ENCODE measurements around the gene ASB8. TPM values are rescaled to one million over a fixed set of nuclear protein-coding genes. Genes with fewer than 3 reads are reported as not detected.
"Not testable (repeated sequence)": the region's sequence is repeated elsewhere in the genome, so short reads cannot be mapped to it uniquely, and the experiment has no call there.

The ASB8 gene
- total RNA-seq, 2 donors from 2014 or later = 37.0 to 39.5 TPM

DNA sequence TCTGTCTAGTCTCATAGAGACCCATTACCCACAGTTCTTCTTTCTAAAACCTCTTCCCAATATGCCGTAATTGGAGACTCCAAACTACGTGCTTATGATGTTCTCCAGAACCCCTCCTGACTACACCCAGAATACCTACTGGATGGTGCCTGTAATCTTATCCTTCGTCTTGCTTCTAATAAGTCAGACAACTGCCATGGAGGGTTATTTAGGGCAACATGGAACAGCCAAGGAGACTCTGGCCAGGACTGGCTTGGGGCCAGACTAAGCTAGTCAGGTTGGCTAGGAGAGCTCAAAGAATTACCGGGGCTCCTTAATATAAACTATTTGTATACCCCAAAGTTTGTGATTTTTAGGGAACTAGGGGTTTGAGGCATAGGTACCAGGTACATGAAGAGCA, 31.3 kb downstream of the ASB8 start:
- H3K9ac ChIP-seq (ENCODE audit: low read depth in 2 of 2, low read length in 2 of 2) = no peak overlapping the region
- H3K27me3 ChIP-seq = no peaks in the 10 kb centered on the region
- TF ChIP-seq, protein P1, sequence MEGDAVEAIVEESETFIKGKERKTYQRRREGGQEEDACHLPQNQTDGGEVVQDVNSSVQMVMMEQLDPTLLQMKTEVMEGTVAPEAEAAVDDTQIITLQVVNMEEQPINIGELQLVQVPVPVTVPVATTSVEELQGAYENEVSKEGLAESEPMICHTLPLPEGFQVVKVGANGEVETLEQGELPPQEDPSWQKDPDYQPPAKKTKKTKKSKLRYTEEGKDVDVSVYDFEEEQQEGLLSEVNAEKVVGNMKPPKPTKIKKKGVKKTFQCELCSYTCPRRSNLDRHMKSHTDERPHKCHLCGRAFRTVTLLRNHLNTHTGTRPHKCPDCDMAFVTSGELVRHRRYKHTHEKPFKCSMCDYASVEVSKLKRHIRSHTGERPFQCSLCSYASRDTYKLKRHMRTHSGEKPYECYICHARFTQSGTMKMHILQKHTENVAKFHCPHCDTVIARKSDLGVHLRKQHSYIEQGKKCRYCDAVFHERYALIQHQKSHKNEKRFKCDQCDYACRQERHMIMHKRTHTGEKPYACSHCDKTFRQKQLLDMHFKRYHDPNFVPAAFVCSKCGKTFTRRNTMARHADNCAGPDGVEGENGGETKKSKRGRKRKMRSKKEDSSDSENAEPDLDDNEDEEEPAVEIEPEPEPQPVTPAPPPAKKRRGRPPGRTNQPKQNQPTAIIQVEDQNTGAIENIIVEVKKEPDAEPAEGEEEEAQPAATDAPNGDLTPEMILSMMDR (IDR thresholded peaks at IDR 0.05) = no peak
- DNase-seq = no peak
- H3K27ac ChIP-seq = no peak overlapping the region
- intact Hi-C loops (cut with DNase I) = no loop called here
- no peaks in the 10 kb centered on the region for H3K9me3 ChIP-seq
- H3K4me3 ChIP-seq = no peak overlapping the region
- H3K4me1 ChIP-seq = no peaks in the 10 kb centered on the region
- no peaks in the 10 kb centered on the region for H3K36me3 ChIP-seq

DNA sequence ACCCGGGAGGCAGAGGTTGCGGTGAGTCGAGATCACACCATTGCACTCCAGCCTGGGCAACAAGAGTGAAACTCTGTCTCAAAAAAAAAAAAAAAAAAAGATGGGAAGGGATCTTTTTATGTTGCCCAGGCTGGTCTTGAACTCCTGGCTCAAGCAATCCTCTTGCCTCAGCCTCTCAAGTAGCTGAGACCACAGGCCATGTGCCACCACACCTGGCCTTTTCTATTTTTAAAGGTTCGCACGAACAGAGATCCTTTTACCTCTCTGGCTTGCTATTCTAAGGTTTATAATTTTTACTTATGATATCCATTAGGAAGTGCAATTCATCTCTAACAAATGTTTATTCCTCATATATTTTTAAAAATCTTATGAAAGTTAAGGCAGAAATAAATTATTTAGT, 31.8 kb downstream of the ASB8 start:
- DNase-seq; H3K27me3 ChIP-seq; H3K4me1 ChIP-seq; intact Hi-C loops (cut with DNase I); H3K9me3 ChIP-seq; H3K36me3 ChIP-seq; H3K4me3 ChIP-seq; H3K27ac ChIP-seq; H3K9ac ChIP-seq (ENCODE audit: low read depth in 2 of 2, low read length in 2 of 2): not testable (repeated sequence)

DNA sequence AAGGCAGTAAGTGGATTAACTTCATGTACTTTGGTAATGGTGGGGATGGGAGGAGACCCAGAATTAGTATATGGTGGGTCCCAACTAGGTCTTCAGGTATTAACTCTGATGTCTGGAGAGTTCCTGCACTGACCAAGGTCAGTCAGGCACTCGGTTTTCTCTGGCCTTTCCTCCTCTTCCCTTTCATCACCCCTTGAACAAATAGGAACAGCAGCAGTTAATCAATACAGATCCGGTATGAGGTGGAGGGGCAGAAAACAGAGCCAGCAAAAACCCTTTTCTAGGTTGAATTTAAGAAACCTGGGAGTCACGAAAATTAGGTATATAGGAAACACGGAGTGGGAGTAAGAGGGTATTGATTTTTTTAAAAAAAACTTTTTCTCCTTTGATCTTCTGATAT, 34.1 kb downstream of the ASB8 start:
- Histone ChIP-seq H3K9ac (ENCODE audit: low read depth in 2 of 2, low read length in 2 of 2) (no peak overlapping the region), H3K27ac (no peak overlapping the region), H3K4me1 (peaks cover 4% of the 10 kb centered on the region), H3K27me3 (no peaks in the 10 kb centered on the region), H3K36me3 (no peaks in the 10 kb centered on the region), H3K9me3 (no peaks in the 10 kb centered on the region), H3K4me3 (no peak overlapping the region)
- no peak for DNase-seq
- TF ChIP-seq, protein P1 (IDR thresholded peaks at IDR 0.05) = no peak
- intact Hi-C loops (cut with DNase I) = no loop called here

DNA sequence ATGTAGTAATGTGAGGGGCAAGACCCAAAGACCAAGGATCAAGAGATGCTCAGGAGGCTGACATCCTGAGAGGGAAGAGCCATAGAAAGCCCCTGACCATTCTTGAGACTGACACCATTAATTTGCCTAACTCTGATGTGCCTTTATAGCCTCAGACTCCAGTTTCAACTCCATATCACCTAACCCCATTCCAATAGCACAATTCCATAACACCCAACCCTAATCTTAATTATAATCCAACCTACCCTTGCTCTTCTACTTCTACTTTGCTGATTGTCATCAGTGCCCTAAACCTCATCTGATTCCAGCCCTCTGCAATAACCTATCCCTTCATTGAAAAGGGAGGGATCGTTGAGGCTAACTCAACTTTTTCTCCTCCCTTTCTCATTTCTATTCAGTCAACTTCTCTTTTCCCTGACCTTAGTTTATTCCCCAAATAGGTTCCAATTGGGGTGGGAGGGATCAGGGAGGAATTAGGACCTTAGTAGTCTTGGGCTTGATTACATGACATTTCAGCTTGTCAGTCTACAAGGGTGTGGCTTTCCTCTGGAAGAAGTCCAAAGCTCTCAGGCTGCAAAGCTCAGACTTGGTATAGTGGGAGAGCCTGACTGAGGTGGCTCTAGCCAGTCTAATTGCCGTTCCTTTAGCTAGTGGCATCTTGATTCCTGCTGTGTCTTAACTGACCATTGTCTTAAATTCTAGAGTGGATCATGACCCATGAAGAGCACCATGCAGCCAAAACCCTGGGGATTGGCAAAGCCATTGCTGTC, 35.1 kb downstream of the ASB8 start:
- Histone ChIP-seq H3K4me3 (no peak overlapping the region), H3K9ac (ENCODE audit: low read depth in 2 of 2, low read length in 2 of 2) (no peak overlapping the region), H3K9me3 (no peaks in the 10 kb centered on the region), H3K27me3 (no peaks in the 10 kb centered on the region), H3K4me1 (peaks cover 4% of the 10 kb centered on the region), H3K27ac (no peak overlapping the region), H3K36me3 (no peaks in the 10 kb centered on the region)
- intact Hi-C loops (cut with DNase I) = no loop called here
- TF ChIP-seq, protein P1 (IDR thresholded peaks at IDR 0.05) = no peak
- DNase-seq = peak; percentile 47

DNA sequence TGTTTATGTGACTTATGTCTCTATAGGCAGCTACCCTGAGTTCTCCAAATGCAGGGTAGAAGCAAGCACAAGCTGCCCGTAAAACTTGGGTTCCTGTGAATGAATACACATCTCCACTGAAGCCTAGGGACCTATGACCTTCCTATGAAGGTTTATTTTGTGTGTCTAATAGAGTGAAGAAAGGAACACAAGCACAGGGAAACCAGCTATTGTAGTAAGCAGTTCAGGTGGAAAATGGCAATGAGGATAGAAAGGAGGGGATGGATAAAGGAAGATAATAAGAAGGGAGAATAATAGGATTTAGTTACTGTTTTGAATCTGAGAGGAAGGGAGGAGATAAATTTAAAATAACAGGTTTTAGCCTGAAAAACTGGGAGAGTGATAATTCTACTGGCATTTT, 35.8 kb downstream of the ASB8 start:
- Histone ChIP-seq H3K9me3 (no peaks in the 10 kb centered on the region), H3K27ac (no peak overlapping the region), H3K36me3 (no peaks in the 10 kb centered on the region), H3K27me3 (no peaks in the 10 kb centered on the region), H3K4me3 (no peak overlapping the region), H3K4me1 (peaks cover 4% of the 10 kb centered on the region), H3K9ac (ENCODE audit: low read depth in 2 of 2, low read length in 2 of 2) (no peak overlapping the region)
- no peak for DNase-seq
- intact Hi-C loops (cut with DNase I) = no loop called here
- TF ChIP-seq, protein P1 (IDR thresholded peaks at IDR 0.05) = no peak

DNA sequence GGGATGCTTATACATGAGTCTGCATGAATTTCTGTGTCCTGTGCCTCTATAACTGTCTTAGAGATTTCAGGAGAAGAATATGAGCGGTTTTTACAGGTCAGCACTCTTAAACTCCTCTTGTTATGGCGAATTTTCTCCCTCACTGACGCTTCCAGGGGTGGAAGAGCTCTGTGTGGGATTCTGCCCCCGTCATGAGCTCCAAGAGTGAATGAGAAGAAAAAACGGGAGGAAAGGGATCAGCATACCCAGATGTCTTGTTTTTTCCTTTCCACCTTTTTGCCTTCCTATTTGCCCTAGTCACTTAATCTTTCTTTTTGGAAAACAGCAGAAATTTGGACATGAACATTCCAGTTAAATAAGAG, 37.5 kb downstream of the ASB8 start:
- peak overlapping the region; percentile 2 for H3K27ac ChIP-seq
- H3K4me3 ChIP-seq = peak overlapping the region; percentile 60
- no peaks in the 10 kb centered on the region for H3K27me3 ChIP-seq
- DNase-seq = no peak
- TF ChIP-seq, protein P1 (IDR thresholded peaks at IDR 0.05) = no peak
- peak overlapping the region; percentile 23 to 44 for H3K9ac ChIP-seq (ENCODE audit: low read depth in 2 of 2, low read length in 2 of 2)
- peaks cover 4% of the 10 kb centered on the region for H3K4me1 ChIP-seq
- intact Hi-C loops (cut with DNase I) = no loop called here
- H3K36me3 ChIP-seq = no peaks in the 10 kb centered on the region
- H3K9me3 ChIP-seq = no peaks in the 10 kb centered on the region

Measured in colonic mucosa (tissue), 4 donors.